WTC11 (cell line): Measurements from ENCODE around the gene CCDC8.

Experiments used
- PREB ChIP-seq: sonication (generic); formaldehyde crosslinking; IDR thresholded peaks from 2 replicates; pipeline ENCODE4 v1.8.1; 2022; ENCODE audit warnings: mild to moderate bottlenecking, missing genetic modification reagents, moderate library complexity, borderline replicate concordance
- ZNF317 ChIP-seq: sonication (generic); formaldehyde crosslinking; IDR thresholded peaks from 2 replicates; pipeline ENCODE4 v1.8.1; 2023; ENCODE audit warnings: low read depth, mild to moderate bottlenecking, moderate library complexity, missing genetic modification reagents, borderline replicate concordance
- TF ChIP-seq, protein P1 (sequence below): fragments of 200-600 bp; IDR thresholded peaks from 2 replicates; pipeline ENCODE4 v1.8.0; 2022; ENCODE audit warnings: antibody characterized with exemption
- TF ChIP-seq, protein P2 (sequence below): sonication (generic); formaldehyde crosslinking; IDR thresholded peaks from 2 replicates; pipeline ENCODE4 v1.8.0; 2022; ENCODE audit warnings: missing genetic modification reagents

DNA sequence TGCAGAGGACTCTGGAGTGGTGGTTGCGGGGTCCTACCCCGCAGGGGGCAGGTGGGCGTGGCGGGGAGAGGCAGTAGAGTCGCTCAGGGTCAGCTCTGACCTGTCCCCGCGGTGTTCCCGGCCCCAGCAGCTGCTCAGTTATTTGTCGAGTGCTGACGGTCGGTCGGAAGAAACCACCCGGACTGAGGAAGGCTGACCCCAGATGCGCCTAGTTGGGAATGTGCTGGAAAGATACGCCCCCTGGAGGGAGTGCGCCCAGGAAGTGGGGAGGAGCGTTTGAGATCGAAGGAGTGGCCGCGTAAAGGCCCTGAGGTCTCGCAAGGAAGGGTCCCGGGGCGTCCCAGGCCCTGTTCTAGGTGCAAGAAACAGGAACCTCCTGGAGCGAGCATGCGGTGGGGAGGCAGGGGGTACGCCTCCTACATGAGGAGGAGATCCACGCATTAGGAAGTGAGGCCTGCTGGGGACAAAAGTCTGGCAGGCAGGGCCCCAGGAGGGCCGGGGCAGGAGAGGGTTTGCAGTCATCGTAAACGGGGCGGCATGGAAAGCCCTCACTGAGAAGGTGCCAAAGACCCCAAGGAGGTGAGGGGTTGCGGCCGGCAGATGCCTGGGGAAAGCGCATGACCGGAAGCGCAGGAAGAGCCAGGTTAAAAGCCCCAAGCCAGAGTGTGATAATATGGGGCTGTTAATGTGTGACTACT, 9.2 kb downstream of the CCDC8 start:
- TF ChIP-seq, protein P1, sequence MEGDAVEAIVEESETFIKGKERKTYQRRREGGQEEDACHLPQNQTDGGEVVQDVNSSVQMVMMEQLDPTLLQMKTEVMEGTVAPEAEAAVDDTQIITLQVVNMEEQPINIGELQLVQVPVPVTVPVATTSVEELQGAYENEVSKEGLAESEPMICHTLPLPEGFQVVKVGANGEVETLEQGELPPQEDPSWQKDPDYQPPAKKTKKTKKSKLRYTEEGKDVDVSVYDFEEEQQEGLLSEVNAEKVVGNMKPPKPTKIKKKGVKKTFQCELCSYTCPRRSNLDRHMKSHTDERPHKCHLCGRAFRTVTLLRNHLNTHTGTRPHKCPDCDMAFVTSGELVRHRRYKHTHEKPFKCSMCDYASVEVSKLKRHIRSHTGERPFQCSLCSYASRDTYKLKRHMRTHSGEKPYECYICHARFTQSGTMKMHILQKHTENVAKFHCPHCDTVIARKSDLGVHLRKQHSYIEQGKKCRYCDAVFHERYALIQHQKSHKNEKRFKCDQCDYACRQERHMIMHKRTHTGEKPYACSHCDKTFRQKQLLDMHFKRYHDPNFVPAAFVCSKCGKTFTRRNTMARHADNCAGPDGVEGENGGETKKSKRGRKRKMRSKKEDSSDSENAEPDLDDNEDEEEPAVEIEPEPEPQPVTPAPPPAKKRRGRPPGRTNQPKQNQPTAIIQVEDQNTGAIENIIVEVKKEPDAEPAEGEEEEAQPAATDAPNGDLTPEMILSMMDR, result no peak; the same call in 1 of the 2 replicates
- TF ChIP-seq, protein P2, sequence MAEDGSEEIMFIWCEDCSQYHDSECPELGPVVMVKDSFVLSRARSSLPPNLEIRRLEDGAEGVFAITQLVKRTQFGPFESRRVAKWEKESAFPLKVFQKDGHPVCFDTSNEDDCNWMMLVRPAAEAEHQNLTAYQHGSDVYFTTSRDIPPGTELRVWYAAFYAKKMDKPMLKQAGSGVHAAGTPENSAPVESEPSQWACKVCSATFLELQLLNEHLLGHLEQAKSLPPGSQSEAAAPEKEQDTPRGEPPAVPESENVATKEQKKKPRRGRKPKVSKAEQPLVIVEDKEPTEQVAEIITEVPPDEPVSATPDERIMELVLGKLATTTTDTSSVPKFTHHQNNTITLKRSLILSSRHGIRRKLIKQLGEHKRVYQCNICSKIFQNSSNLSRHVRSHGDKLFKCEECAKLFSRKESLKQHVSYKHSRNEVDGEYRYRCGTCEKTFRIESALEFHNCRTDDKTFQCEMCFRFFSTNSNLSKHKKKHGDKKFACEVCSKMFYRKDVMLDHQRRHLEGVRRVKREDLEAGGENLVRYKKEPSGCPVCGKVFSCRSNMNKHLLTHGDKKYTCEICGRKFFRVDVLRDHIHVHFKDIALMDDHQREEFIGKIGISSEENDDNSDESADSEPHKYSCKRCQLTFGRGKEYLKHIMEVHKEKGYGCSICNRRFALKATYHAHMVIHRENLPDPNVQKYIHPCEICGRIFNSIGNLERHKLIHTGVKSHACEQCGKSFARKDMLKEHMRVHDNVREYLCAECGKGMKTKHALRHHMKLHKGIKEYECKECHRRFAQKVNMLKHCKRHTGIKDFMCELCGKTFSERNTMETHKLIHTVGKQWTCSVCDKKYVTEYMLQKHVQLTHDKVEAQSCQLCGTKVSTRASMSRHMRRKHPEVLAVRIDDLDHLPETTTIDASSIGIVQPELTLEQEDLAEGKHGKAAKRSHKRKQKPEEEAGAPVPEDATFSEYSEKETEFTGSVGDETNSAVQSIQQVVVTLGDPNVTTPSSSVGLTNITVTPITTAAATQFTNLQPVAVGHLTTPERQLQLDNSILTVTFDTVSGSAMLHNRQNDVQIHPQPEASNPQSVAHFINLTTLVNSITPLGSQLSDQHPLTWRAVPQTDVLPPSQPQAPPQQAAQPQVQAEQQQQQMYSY (CRISPR knock-in tag), result no peak
- TF ChIP-seq ZNF317 (CRISPR knock-in tag) (no peak), PREB (CRISPR knock-in tag) (no peak)
